RWPE1 (cell line): ENCODE results near the gene FBXO33.
A peak's percentile ranks its signal among the peaks of the same experiment; 100 is the strongest.

Source experiments
- CTCF ChIA-PET: fragments of 350-600 bp; sonication (Branson Sonifier 250); formaldehyde crosslinking; extraction: SDS; loops from one replicate; lab custom pipeline; 2021; lab: Yijun Ruan, JAX
- POLR2A ChIA-PET: fragments of 400-600 bp; formaldehyde crosslinking; extraction: SDS; loops from one replicate; lab custom pipeline; 2020; ENCODE audit warnings: antibody characterized with exemption; ENCODE audit not compliant: low non-redundant PET; lab: Yijun Ruan, JAX
- DNase-seq: peaks from one replicate; pipeline ENCODE4 v3.0.0; 2012; ENCODE audit warnings: low spot score
- H3K27ac ChIP-seq: fragments of 450-650 bp; 2 replicates; pipeline ENCODE4 v1.5.1; 2017
- CTCF ChIP-seq: fragments of 450-650 bp; conservative IDR thresholded peaks from 2 replicates; pipeline ENCODE4 v1.5.1; 2017; ENCODE audit warnings: low read depth, mild to moderate bottlenecking

FBXO33 gene

DNA sequence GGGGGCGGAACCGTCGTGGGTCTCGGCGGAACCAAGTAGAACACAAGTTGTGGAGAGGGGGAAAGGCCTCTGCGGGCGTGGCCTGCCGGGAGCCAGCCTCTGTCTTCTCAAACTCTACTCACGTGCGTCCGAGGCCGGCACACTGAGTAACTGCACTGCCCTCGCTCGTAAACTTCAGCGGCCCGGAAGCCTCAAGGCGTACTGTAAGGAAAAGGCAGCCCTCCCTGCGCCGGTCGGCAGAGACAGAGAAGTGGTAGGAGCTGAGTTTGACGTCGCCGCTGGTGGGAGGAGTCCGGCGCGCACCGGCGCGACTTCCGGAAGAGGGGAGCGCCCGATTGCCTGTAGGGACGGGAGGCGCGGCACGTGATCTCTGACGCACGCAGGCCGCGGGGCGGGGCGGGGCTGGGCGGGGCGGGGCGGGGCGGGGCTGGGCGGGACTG is at the start of gene FBXO33:
Gene FBXO33 (minus strand): TSS at position 255 of the 440 bp plus-strand sequence. CDS start 271 bp downstream, outside the sequence.
- no peak for TF ChIP-seq CTCF
- peak within 1 kb of the TSS; percentile 96 for H3K27ac ChIP-seq
- DNase-seq, result peak; percentile 88
- CTCF ChIA-PET, result interaction anchor here (0.6 kb wide), 1 partner anchor 10 kb away, joined by 3 read pairs; no protein-coding TSS in a partner anchor
- POLR2A ChIA-PET, result interaction anchor here (0.9 to 1.5 kb wide), 4 partner anchors 8 to 329 kb away, joined by 3 to 5 read pairs (median 4); partner anchors contain the start of genes SEC23A and TRAPPC6B

DNA sequence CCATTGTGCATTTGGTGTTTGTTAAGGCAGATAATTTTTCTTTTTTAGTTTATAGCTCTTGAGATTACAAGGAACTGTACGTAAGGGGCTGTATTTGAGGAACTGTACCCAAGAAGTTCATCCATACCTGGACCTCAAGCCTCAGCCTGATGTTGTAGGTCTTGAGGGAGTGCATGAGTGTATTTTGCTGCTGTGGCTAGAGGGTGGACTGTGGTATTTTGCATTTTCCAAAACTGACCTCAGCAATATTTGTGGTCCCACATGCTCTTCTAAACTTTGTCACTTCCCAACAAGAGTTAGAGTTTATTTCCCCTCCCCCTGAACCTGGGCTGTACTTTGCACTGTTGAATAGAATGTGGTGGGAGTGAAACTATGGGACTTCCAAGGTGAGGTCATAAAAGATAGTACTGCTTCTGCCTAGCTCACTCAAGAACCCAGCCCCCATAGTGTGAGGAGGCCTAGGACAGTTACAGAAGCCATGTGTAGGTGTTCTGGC is 42.2 kb upstream of the FBXO33 start:
- no peak for TF ChIP-seq CTCF
- ChIA-PET POLR2A (no interaction called here), CTCF (no interaction called here)
- DNase-seq, result no peak
- no peak overlapping the region for H3K27ac ChIP-seq

DNA sequence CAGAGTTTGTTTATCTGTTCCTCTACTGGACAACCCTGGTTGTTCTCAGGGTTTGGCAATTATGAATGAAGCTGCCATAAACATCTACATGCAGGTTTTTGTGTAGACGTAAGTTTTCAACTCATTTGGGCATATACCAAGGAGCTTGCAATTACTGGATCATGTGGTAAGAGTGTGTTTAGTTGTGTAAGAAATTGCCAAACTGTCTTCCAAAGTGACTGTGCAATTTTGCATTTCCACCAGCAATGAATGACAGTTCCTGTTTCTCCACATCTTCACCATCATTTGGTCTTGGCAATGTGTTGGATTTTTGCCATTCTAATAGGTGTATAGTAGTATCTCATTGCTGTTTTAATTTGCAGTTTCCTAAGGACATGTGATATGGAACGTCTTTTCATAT is 39.8 kb upstream of the FBXO33 start:
- TF ChIP-seq CTCF, result no peak
- ChIA-PET POLR2A (no interaction called here), CTCF (no interaction called here)
- H3K27ac ChIP-seq, result no peak overlapping the region
- no peak for DNase-seq

DNA sequence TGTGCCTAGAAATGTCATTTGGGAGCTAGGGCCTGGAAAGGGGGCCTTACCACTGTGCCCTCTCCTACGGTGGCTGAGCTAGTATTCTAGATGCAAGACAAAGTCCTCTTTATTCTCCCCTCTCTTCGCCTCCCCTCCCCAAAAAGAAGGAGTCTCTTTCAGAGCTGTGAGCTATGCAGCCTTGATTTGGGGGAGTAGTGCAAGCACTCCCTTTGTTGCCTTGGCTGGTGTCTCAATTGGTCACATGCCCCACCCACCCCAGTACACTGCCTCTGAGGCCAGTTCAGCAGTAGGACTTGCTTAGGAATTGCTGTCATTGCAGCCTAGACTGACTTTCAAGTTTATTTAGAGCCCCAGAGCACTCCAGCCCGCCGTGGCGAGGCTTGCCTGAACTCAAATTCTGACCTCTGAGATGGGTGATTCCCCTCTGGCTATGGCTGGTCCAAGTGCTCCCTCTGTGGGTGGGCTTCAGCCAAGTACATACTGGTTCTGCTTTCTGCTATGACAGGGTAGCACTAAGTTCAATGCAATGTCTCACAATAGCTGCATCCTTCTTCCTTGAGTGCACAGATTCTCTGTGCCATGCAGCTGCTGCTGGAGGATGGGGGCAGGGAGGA is 37.0 kb upstream of the FBXO33 start:
- H3K27ac ChIP-seq, result no peak overlapping the region
- POLR2A ChIA-PET, result no interaction called here
- CTCF ChIA-PET, result no interaction called here
- TF ChIP-seq CTCF, result no peak
- no peak for DNase-seq

- no peak for DNase-seq
- no peak for TF ChIP-seq CTCF
- no peak overlapping the region for H3K27ac ChIP-seq
- CTCF ChIA-PET, result interaction anchor here (0.6 kb wide), 1 partner anchor 1729 kb away, joined by 6 read pairs; no protein-coding TSS in a partner anchor
- POLR2A ChIA-PET, result no interaction called here
Measured at GRCh38 chr14:39467889-39468524, 35.8 kb upstream of the FBXO33 start.

DNA sequence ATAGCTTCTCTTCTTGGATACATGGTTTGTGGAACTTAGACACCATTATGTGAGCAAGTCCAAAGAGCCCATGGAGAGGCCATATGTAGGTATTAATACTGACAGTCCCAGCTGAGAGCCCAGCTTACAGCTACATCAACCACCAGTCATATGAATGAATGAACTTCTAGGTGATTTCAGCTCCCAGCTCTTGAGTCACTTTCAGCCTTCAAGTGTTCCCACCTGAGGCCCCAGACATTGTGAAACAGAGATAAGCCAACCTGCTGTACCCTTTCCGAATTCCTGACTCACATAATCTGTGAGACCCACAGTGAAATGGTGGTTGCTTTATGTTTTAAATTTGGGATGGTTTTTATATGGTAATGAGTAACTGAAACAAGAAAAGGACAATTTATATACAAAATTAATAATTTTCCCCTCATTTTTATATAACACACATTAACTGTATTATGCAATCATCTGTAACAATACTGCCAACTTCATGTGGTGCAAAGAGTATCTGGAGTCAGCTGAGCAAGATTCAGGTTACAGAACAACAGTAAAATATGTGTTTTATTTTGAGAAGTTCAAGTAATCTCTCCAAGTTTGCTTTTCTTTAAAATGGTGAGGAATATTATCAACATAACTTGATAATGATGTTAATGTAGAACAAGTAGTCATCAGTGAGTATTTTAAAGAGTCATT is 27.7 kb upstream of the FBXO33 start:
- no peak for TF ChIP-seq CTCF
- POLR2A ChIA-PET, result no interaction called here
- H3K27ac ChIP-seq, result no peak overlapping the region
- DNase-seq, result no peak
- CTCF ChIA-PET, result no interaction called here
